Measurements from ENCODE around the gene WDR4.
"Not testable (repeated sequence)": the region's sequence is repeated elsewhere in the genome, so short reads cannot be mapped to it uniquely, and the experiment has no call there.

The WDR4 gene

GRCh38 chr21:42850463-42850862 is 28.9 kb downstream of the WDR4 start:
- no peak for DNase-seq (ENCODE audit: low spot score)
- TF ChIP-seq CTCF (IDR thresholded peaks at IDR 0.05; ENCODE audit: extremely low read depth, missing control alignments): no peak

DNA sequence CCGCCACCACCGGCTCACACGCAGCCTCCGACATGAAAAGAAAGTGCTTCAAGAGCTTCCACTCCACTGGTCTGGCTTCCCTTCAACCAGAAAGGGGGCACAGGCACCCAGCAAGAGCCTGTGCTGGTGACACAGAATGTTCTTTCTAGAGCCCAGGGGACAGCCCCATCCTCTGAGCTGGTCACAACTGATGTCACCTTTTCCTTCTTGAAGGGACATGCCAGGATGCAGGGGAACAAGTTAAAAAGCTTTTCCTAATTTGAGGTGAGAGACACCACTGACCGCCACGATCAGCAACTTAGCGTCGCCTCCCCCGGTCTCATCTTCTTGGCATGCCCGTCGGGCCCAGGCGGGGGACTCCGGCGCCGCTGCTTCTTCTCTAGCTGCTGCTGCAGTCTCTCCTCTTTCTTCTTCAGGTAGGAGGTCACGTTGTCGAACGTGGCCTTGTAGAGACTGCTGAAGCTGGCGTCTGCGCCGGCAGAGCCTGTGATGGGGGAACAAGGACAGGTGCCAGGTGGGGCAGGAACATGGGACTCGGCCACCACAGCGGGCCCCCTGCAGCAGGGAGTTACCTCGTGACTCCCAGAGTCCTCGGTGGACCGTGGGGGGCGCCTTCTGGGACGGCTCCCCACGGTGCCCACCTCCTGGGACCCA is 29.5 kb downstream of the WDR4 start:
- DNase-seq (ENCODE audit: low spot score): no peak
- TF ChIP-seq CTCF (IDR thresholded peaks at IDR 0.05; ENCODE audit: extremely low read depth, missing control alignments): no peak

GRCh38 chr21:42848932-42849758 is 30.2 kb downstream of the WDR4 start:
- TF ChIP-seq CTCF (IDR thresholded peaks at IDR 0.05; ENCODE audit: extremely low read depth, missing control alignments): no peak
- no peak for DNase-seq (ENCODE audit: low spot score)

DNA sequence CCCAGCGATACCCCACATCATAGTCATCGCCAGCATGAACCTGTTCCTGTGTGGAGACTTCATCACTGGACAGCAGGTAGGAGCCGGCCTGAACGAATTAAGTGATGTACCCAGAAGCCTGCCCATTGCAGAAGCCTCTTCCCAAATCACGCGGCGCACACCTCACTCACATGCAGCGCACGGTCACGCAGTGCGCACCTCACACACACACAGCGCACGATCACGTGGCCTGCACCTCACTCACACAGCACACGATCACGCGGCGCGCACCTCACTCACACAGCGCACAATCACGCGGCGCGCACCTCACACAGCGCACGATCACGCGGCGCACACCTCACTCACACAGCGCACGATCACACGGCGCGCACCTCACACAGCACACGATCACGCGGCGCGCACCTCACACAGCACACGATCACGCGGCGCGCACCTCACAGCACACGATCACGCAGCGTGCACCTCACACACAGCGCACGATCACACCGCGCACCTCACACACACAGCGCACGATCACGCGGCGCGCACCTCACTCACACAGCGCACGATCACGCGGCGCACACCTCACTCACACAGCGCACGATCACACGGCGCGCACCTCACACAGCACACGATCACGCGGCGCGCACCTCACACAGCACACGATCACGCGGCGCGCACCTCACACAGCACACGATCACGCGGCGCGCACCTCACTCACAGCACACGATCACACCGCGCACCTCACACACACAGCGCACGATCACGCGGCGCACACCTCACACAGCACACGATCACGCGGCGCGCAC is 31.0 kb downstream of the WDR4 start:
- not testable (repeated sequence) for DNase-seq (ENCODE audit: low spot score)

DNA sequence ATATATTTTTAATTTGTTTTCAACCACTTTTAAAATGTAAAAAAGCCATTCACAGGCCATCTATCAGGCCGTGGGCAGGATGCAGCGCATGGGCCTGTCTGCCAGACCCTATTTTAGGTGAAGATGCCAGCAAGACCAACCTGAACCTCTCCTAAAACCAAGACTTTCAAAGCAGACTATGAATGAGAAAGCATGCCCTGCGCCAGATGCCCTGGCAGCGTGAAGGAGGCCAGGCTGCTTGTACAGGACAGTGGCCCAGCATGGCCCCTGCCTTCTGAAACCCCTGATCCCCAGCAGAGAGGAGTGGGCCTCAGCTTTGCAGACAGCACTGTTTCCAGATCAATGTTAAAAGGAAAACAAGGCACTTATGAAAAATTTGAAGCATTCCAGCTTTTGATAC is 31.6 kb downstream of the WDR4 start:
- no peak for DNase-seq (ENCODE audit: low spot score)
- no peak for TF ChIP-seq CTCF (IDR thresholded peaks at IDR 0.05; ENCODE audit: extremely low read depth, missing control alignments)

DNA sequence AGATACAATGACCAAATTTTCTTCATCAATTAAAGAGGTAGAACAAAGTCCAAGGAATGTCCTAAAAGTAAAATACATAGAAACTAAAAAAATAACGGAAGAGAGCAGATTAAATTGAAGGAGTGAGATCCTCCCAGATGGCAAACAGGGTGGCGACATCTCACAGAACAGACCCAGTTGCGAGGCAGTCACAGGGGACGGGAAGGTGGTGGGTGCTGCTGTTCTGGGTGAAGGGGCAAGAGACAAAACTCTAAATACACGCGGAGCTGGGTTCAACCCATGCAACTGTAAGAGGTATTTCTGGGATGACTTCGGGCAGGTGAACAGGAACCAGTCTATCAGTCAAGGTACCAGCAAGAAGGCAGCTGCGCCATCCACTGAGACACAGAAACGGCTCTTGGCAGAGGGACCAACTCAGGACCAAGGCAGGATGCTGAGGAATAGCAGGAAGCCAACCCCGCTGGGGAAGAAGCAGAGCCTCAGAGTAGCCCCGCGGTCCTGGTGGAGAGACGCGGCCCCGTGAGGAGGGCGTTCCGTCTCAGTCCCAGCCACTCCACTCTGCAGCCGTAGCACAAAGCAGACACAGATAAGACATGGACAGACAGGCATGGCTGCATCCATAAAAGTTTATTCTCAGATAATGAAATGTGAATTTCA is 32.2 kb downstream of the WDR4 start:
- DNase-seq (ENCODE audit: low spot score): no peak
- no peak for TF ChIP-seq CTCF (IDR thresholded peaks at IDR 0.05; ENCODE audit: extremely low read depth, missing control alignments)

- no peak for TF ChIP-seq CTCF (IDR thresholded peaks at IDR 0.05; ENCODE audit: extremely low read depth, missing control alignments)
- DNase-seq (ENCODE audit: low spot score): no peak
Observed at GRCh38 chr21:42846221-42846620, 33.1 kb downstream of the WDR4 start.

Measured in GM20000 (cell line).